Smooth muscle cell of the brain vasculature (primary cell): ENCODE results near the gene VPS4A.

ENCODE experiments used
- DNase-seq: peaks from one replicate; pipeline ENCODE4 v3.0.0-alpha.2; 2012; ENCODE audit warnings: low read depth, low spot score

Gene VPS4A

GRCh38 chr16:69307091-69307490 lies 4.1 kb upstream of the VPS4A start:
- DNase-seq, result no peak

GRCh38 chr16:69307856-69308255 lies 3.3 kb upstream of the VPS4A start:
- DNase-seq, result no peak

GRCh38 chr16:69309316-69309715 lies 1.8 kb upstream of the VPS4A start:
- no peak for DNase-seq

GRCh38 chr16:69311533-69312387 lies 610 bp downstream of the VPS4A start:
- DNase-seq, result no peak

GRCh38 chr16:69313469-69313868 lies 2.3 kb downstream of the VPS4A start:
- no peak for DNase-seq

- DNase-seq, result no peak
These were observed 3.4 kb downstream of the VPS4A start for GRCh38 chr16:69314534-69314933.

- DNase-seq, result no peak
These were observed 4.5 kb downstream of the VPS4A start for GRCh38 chr16:69315486-69316311.

- no peak for DNase-seq
These were observed 5.5 kb downstream of the VPS4A start for GRCh38 chr16:69316595-69317034.

GRCh38 chr16:69318177-69318910 lies 7.2 kb downstream of the VPS4A start:
- no peak for DNase-seq

- no peak for DNase-seq
These were observed 7.8 kb downstream of the VPS4A start for GRCh38 chr16:69318911-69319289.

- DNase-seq, result no peak
These were observed 8.2 kb downstream of the VPS4A start for GRCh38 chr16:69319381-69319780.

GRCh38 chr16:69319826-69320739 lies 8.9 kb downstream of the VPS4A start:
- no peak for DNase-seq

GRCh38 chr16:69320740-69321073 lies 9.6 kb downstream of the VPS4A start:
- DNase-seq, result no peak

GRCh38 chr16:69321080-69321479 lies 9.9 kb downstream of the VPS4A start:
- DNase-seq, result no peak

- no peak for DNase-seq
These were observed 11.2 kb downstream of the VPS4A start for GRCh38 chr16:69322343-69322742.

- DNase-seq, result no peak
These were observed 12.3 kb downstream of the VPS4A start for GRCh38 chr16:69323415-69323814.

- DNase-seq, result no peak
These were observed 12.9 kb downstream of the VPS4A start for GRCh38 chr16:69324013-69324531.

GRCh38 chr16:69324585-69325253 lies 13.6 kb downstream of the VPS4A start:
- DNase-seq, result no peak

- no peak for DNase-seq
These were observed 14.6 kb downstream of the VPS4A start for GRCh38 chr16:69325784-69326171.

GRCh38 chr16:69326172-69326873 lies 15.2 kb downstream of the VPS4A start:
- DNase-seq, result no peak
